Lower lobe of right lung (tissue), 2 donors: ENCODE measurements around the gene MEOX1. TPM values are rescaled to one million over a fixed set of nuclear protein-coding genes. Genes with fewer than 3 reads are reported as not detected.
"Not testable (repeated sequence)": the region's sequence is repeated elsewhere in the genome, so short reads cannot be mapped to it uniquely, and the experiment has no call there.

Experiments used
- ATAC-seq, 2 donors: fragments of 200-7000 bp; cut with Tn5 transposase; one replicate each; pipeline ENCODE4 v1.9.1; 2020 to 2022; ENCODE audit warnings: mild to moderate bottlenecking in 2 of 2, moderate library complexity in 2 of 2
- DNase-seq: peaks from one replicate; pipeline ENCODE4 v3.0.0-alpha.2; 2020
- H3K27ac ChIP-seq: fragments of 200-600 bp; one replicate; pipeline ENCODE4 v1.8.0; 2022
- H3K27me3 ChIP-seq: fragments of 200-600 bp; one replicate; pipeline ENCODE4 v1.8.0; 2022; ENCODE audit warnings: low read depth
- H3K36me3 ChIP-seq: fragments of 200-600 bp; one replicate; pipeline ENCODE4 v1.8.0; 2022; ENCODE audit warnings: mild to moderate bottlenecking
- H3K4me1 ChIP-seq: fragments of 200-600 bp; one replicate; pipeline ENCODE4 v1.8.0; 2022
- H3K4me3 ChIP-seq: fragments of 200-600 bp; one replicate; pipeline ENCODE4 v1.8.0; 2022; ENCODE audit warnings: mild to moderate bottlenecking
- H3K9me3 ChIP-seq: fragments of 200-600 bp; one replicate; pipeline ENCODE4 v1.8.0; 2022
- CTCF ChIP-seq: fragments of 200-600 bp; IDR thresholded peaks from one replicate; pipeline ENCODE4 v1.8.0; 2022; ENCODE audit warnings: antibody characterized with exemption, mild to moderate bottlenecking
- intact Hi-C: fragments of 100-400 bp; cut with DNase I; formaldehyde crosslinking; loops from one replicate; pipeline ENCODE4 v1.11.0; 2022
- total RNA-seq: library from RNA; stranded (reverse); fragmentation: NEBNext Ultra II Directional; extraction: Animal tissue kit (Norgen Biotek cat#: 25700); gene quantifications from one replicate; pipeline ENCODE4 v1.2.1, GENCODE V29; 2021
- donor health status: DM: no; HTN: yes; CAD: no; lungs with severe emphysema.

The MEOX1 gene
- total RNA-seq, 1 donor from 2014 or later = 0.86 TPM

- Histone ChIP-seq H3K27ac (no peak overlapping the region), H3K36me3 (no peaks in the 10 kb centered on the region), H3K27me3 (peaks cover 4% of the 10 kb centered on the region), H3K4me1 (peaks cover under 1% of the 10 kb centered on the region), H3K9me3 (no peaks in the 10 kb centered on the region), H3K4me3 (no peak overlapping the region)
- ATAC-seq (no peak), DNase-seq (no peak)
- TF ChIP-seq CTCF = no peak
- intact Hi-C loops = loop anchor here (10.0 kb wide), 1 partner anchor 74 kb away; no protein-coding TSS in a partner anchor
Measured at GRCh38 chr17:43690624-43691316, 29.0 kb upstream of the MEOX1 start.

DNA sequence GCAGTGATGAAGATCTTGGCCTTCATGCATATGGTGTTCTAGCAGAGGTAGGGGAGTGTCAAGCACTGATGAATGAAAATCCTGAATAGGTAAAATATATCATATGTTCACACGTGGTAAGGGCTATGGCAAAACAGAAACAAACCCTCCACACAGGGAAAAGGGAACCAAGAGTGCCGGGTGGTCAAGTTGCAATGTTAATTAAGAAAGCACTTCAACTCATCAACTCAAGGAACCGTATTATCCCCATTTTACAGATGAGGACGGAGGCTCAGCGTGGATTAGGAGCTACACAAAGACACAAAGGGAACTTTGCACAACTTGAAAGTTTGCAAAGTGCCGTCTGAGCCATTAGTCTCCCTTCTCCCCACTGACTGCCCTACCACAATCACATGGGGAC, 28.1 kb upstream of the MEOX1 start:
- no peaks in the 10 kb centered on the region for H3K36me3 ChIP-seq
- H3K4me3 ChIP-seq = no peak overlapping the region
- ATAC-seq (no peak), DNase-seq (no peak)
- no peaks in the 10 kb centered on the region for H3K9me3 ChIP-seq
- H3K27me3 ChIP-seq = peaks cover 4% of the 10 kb centered on the region
- H3K27ac ChIP-seq = no peak overlapping the region
- H3K4me1 ChIP-seq = no peaks in the 10 kb centered on the region
- TF ChIP-seq CTCF = no peak
- intact Hi-C loops = loop anchor here (10.0 kb wide), 1 partner anchor 75 kb away; no protein-coding TSS in a partner anchor

GRCh38 chr17:43689131-43689530, 27.4 kb upstream of the MEOX1 start:
- Histone ChIP-seq H3K9me3 (no peaks in the 10 kb centered on the region), H3K4me3 (no peak overlapping the region), H3K27ac (no peak overlapping the region), H3K27me3 (peaks cover 4% of the 10 kb centered on the region), H3K36me3 (no peaks in the 10 kb centered on the region), H3K4me1 (no peaks in the 10 kb centered on the region)
- TF ChIP-seq CTCF = no peak
- intact Hi-C loops = no loop called here
- DNase-seq (no peak), ATAC-seq (no peak)

DNA sequence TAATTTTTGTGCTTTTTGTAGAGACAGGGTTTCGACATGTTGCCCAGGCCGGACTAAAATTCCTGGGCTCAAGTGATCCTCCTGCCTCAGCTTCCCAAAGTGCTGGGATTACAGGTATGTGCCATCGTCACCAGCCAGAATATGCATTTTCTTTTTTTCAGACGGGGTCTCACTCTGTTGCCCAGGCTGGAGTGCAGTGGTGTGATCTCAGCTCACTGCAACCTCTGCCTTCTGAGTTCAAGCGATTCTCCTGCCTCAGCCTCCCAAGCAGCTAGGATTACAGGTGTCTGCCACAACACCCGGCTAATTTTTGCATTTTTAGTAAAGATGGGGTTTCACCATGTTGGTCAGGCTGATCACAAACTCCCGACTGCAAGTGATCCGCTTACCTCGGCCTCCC, 25.2 kb upstream of the MEOX1 start:
- H3K4me1 ChIP-seq, H3K9me3 ChIP-seq, H3K36me3 ChIP-seq, intact Hi-C loops, ATAC-seq, H3K27me3 ChIP-seq, H3K4me3 ChIP-seq, DNase-seq, H3K27ac ChIP-seq: not testable (repeated sequence)

GRCh38 chr17:43683928-43684653, 22.4 kb upstream of the MEOX1 start:
- intact Hi-C loops = no loop called here
- Histone ChIP-seq H3K27me3 (no peaks in the 10 kb centered on the region), H3K4me1 (no peaks in the 10 kb centered on the region), H3K36me3 (no peaks in the 10 kb centered on the region), H3K9me3 (no peaks in the 10 kb centered on the region), H3K27ac (no peak overlapping the region), H3K4me3 (no peak overlapping the region)
- no peak for TF ChIP-seq CTCF
- ATAC-seq = no peak
- no peak for DNase-seq

DNA sequence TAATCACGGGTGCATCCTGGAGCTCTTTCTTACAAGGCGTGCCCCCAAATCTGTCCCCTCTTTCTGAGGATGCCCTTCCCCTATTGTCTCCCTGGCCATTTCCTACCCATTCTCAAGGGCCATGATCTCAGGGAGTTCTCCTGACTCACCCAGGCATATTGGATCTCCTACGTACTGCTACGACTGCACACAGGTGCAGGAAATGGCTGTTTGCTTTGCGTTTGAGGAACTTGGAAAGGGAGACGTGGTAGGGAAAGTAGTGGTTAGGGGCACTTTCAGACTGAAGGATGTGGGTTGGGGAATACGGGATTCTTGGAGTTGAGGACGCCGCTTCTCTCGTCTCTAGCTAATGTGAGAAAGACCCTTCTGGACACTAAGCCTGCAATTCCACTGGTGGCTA, 18.7 kb upstream of the MEOX1 start:
- Histone ChIP-seq H3K36me3 (no peaks in the 10 kb centered on the region), H3K4me1 (peaks cover 14% of the 10 kb centered on the region), H3K27ac (no peak overlapping the region), H3K27me3 (no peaks in the 10 kb centered on the region), H3K4me3 (no peak overlapping the region), H3K9me3 (no peaks in the 10 kb centered on the region)
- no peak for TF ChIP-seq CTCF
- intact Hi-C loops = no loop called here
- no peak for ATAC-seq
- DNase-seq = no peak
